ENCODE results near the gene ANO6.

DNA sequence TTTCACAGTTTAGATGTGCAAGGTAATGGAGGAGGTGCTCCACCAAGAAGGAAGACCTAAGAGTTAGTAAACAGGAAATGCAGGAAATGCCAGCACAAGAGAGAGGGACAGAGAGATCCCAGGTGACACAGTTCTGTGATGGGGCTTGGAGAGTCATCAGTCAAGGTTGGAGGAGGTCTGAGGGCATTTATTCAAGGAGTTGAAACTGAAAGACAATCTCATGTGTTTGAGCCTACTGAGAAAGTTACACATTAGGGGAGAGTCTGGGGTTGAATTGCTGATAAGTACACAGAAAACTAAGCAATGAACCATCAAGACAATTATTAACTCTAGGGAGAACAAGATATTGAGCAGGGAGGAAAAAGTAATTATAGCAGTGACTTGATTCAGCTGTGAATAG, 138.5 kb downstream of the ANO6 start:
- TF ChIP-seq, protein P1, sequence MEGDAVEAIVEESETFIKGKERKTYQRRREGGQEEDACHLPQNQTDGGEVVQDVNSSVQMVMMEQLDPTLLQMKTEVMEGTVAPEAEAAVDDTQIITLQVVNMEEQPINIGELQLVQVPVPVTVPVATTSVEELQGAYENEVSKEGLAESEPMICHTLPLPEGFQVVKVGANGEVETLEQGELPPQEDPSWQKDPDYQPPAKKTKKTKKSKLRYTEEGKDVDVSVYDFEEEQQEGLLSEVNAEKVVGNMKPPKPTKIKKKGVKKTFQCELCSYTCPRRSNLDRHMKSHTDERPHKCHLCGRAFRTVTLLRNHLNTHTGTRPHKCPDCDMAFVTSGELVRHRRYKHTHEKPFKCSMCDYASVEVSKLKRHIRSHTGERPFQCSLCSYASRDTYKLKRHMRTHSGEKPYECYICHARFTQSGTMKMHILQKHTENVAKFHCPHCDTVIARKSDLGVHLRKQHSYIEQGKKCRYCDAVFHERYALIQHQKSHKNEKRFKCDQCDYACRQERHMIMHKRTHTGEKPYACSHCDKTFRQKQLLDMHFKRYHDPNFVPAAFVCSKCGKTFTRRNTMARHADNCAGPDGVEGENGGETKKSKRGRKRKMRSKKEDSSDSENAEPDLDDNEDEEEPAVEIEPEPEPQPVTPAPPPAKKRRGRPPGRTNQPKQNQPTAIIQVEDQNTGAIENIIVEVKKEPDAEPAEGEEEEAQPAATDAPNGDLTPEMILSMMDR (IDR thresholded peaks at IDR 0.05), result no peak
- TF ChIP-seq POLR2A (IDR thresholded peaks at IDR 0.05), result no peak
